Keratinocyte (primary cell): ENCODE measurements around the gene LAMC3.

Experiments
- EZH2 ChIP-seq: IDR thresholded peaks from one replicate; pipeline ENCODE4 v1.6.1; 2012; ENCODE audit warnings: inconsistent platforms, mild to moderate bottlenecking, low read length, moderate library complexity
- TF ChIP-seq, protein P1 (sequence below), 3 experiments: IDR thresholded peaks in 1 of 3; conservative IDR thresholded peaks in 1 of 3; optimal IDR thresholded peaks in 1 of 3; 2 replicates in 2 of 3; 3 replicates in 1 of 3; pipeline versions ENCODE3 to v1.5.1; 2011; ENCODE audit warnings: low read length in 3 of 3, mild to moderate bottlenecking in 3 of 3, moderate library complexity in 2 of 3, control low read depth in 1 of 3, inconsistent platforms in 1 of 3; ENCODE audit not compliant: insufficient read depth in 2 of 3; ENCODE audit errors: extremely low read depth in 1 of 3

DNA sequence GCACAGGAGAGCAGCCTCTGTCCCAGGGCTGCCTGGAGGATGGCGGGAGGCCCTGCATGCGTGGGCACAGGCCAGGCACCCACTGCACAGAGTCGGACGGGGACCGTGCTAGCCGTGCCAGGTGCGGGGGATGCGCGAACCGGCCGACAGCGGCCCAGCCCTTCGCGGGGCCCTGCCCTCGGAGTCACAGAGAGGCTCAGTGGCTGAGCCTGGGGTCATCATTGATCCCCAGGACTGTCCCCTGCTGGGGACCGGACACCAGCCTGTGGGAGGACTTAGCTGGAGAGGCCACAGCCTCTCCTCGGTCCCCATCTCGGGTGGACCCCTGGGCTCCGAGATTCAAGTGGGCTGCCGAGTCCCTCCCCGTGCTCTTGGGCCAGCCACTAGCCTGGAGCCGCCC, 19.1 kb upstream of the LAMC3 start:
- TF ChIP-seq, protein P1, sequence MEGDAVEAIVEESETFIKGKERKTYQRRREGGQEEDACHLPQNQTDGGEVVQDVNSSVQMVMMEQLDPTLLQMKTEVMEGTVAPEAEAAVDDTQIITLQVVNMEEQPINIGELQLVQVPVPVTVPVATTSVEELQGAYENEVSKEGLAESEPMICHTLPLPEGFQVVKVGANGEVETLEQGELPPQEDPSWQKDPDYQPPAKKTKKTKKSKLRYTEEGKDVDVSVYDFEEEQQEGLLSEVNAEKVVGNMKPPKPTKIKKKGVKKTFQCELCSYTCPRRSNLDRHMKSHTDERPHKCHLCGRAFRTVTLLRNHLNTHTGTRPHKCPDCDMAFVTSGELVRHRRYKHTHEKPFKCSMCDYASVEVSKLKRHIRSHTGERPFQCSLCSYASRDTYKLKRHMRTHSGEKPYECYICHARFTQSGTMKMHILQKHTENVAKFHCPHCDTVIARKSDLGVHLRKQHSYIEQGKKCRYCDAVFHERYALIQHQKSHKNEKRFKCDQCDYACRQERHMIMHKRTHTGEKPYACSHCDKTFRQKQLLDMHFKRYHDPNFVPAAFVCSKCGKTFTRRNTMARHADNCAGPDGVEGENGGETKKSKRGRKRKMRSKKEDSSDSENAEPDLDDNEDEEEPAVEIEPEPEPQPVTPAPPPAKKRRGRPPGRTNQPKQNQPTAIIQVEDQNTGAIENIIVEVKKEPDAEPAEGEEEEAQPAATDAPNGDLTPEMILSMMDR (optimal IDR thresholded peaks at IDR 0.05 in 1 of 3, IDR thresholded peaks at IDR 0.05 in 1 of 3, conservative IDR thresholded peaks at IDR 0.05 in 1 of 3; ENCODE audit: extremely low read depth in 1 of 3, insufficient read depth in 2 of 3, low read length in 3 of 3) = no peak
- no peak for TF ChIP-seq EZH2
